Hair follicular keratinocyte (primary cell): ENCODE results near the gene GGNBP2. TPM values are rescaled to one million over a fixed set of nuclear protein-coding genes. Genes with fewer than 3 reads are reported as not detected.

ENCODE experiments used
- total RNA-seq: library from RNA; depleted of rRNA; stranded (reverse); fragments of >200 nt; gene quantifications from 2 replicates; pipeline ENCODE4 v1.2.3, GENCODE V29; 2015

The GGNBP2 gene
- total RNA-seq = 28.0 and 33.4 TPM in 2 replicates

DNA sequence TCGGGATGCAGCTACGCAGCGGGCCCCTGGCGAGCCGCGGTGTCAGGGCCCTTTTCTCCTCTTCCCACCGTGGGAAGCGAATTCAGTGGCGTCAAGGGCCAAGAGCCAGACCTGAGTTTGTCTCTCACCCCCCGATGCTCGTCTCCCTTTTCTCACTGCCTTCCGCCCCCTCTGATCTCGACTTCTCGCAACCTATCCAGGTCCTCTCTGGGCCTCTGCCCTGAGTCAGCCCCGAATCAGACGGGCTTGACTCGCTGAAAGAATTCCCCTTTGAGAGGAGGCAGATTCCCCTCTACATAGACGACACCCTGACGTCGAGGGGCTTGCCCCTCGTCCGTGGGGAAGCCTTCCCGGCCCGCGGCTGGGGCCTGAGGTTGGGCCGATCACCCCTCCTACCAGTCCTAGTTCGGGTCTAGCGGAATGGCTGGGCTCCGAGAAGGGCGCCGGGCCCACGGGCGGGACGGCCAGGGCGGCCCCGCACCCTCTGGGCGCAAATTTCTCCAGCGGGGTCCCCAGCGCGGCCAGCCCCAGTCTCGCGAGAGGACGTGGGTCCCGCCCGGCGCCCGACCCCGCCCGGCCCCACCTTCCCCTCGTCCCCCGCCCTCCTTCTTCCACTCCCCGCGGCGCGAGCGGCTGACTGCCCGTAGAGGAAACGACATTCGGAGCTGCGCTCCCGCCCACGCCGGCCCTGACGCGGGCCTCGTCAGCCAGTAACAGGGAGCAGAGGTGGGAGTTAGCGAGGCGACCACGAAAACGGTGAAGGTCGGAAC is at the start of gene GGNBP2:
TSS of gene GGNBP2 (plus strand) at position 613 of the 770 bp plus-strand sequence. CDS start 806 bp downstream, outside the sequence.

DNA sequence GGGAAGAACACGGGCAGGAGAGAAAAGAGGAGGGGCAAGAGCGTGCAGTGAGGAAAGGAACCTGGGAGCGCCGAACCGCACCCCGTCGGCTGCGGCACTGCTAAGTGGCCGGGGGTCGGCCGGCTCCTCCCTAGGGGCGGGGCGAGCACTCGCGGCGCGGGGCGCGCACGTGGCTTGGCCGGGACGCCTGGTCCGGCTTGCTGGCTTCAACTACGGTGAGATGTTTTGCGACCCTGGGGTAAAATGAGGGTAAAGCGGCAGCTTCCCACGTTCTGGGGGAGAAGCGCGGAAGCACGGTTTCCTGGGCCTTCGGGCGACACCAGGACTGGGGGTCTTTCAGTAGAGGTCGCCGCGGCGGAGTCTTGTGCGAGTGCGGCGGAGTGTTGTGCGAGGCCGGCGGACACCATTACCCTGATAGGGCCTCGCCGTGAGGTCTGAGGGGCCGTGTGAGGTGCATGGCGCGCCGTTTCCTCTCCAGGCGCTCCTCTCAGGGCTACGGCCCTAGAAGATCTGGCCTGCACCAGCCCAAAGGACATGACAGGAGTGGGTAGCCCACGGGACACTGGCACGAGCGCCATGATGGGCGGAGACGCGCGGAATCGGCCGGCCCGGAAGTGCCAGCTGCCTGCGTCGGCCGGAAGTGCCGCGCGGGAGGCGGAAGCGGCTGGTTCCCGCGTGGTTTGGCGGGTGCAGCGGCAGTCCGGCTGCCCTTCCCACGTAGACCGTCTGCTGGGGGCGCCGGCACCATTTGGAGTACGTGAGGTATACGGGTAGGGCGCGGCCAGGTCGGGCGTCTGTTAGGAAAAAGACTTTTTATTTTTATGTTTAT is 9.7 kb upstream of the GGNBP2 start, which contains the start of the genes MYO19 and PIGW:
TSS of gene MYO19 (minus strand) at position 29 of the 829 bp plus-strand sequence. CDS start 2,330 bp downstream, outside the sequence.
TSS of gene PIGW (plus strand) at position 148 of the 829 bp plus-strand sequence. CDS start 2,115 bp downstream, outside the sequence.

GRCh38 chr17:36591434-36592315 is 47.0 kb downstream of the GGNBP2 start, which contains the start of gene DHRS11:
DHRS11 (plus strand) TSS chr17:36591879; CDS start chr17:36592010, 131 bp downstream.

DNA sequence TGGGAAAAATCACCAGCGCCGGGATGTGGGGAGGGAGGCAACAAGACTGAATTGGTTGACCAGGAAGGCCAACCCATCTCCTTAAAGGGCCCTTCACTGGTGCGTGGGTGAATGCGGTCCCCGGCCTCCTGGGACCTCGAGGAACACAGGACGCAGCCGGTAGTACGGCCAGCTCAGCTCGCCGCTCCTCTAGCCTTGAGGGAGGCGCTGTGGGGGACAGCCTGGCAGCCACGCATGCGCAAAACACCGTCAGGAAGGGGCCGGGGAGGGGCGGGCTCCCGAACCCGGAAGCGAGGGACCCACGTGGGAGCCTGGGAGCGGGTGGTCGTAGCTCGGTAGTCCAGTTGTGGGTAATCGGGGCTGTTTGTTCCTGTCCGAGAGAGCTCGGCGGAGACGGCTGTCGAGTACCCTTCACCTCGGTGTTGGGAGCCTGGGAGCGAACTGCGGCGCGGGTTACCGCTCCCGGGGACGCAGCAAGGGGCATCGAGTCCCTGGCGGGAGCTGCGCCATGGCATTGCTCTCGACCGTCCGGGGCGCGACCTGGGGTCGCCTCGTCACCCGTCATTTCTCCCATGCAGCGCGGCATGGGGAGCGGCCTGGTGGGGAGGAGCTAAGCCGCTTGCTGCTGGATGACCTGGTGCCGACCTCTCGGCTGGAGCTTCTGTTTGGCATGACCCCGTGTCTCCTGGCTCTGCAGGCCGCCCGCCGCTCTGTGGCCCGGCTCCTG is 56.7 kb downstream of the GGNBP2 start, which contains the start of gene MRM1:
TSS of gene MRM1 (plus strand) at position 281 of the 727 bp plus-strand sequence. CDS start at position 509, 228 bp downstream.

Other genes with a start within 250 kb of the GGNBP2 start
- gene TBC1D3G, start 221.0 kb upstream of the GGNBP2 start, total RNA-seq = not detected in 2 replicates
- gene TBC1D3H, start 156.5 kb upstream of the GGNBP2 start, total RNA-seq = not detected in 2 replicates
- gene ZNHIT3, start 58.2 kb upstream of the GGNBP2 start, total RNA-seq = 45.7 and 50.3 TPM in 2 replicates
- 66.5 and 79.0 TPM in 2 replicates for gene MYO19, start 10.1 kb upstream of the GGNBP2 start, total RNA-seq
- gene PIGW, start 9.9 kb upstream of the GGNBP2 start, total RNA-seq = 6.4 and 10.4 TPM in 2 replicates
- gene DHRS11, start 47.0 kb downstream of the GGNBP2 start, total RNA-seq = 8.3 and 13.4 TPM in 2 replicates
- 9.4 and 13.8 TPM in 2 replicates for gene MRM1, start 56.7 kb downstream of the GGNBP2 start, total RNA-seq